Activated CD8-positive, alpha-beta memory T cell treated with anti-CD3 and anti-CD28 coated beads for 1 hour (primary cell): Measurements from ENCODE around the gene MEGF9.

Experiments used
- DNase-seq, 2 donors: peaks; one replicate each; pipeline ENCODE4 v3.0.0-alpha.2; 2020; ENCODE audit warnings: low read depth in 1 of 2; ENCODE audit errors: extremely low read depth in 1 of 2

The MEGF9 gene

DNA sequence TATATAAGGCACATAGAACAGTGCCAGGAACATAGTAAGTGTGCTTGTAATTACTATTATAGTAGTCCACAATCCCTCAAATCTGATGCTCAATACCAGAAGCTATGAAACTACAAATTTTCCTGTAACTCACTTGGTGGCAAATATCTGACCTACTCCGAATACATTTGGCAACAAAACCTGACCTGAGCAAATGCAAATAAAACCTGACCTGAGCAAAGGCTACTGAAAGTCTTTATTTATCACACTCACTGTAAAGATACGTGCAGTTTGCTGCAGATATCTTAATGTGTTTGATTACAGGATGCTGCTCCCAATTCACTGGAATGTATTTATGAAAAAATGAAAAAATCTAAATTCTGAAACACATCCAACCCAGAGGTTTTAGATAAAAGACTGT, 7.1 kb downstream of the MEGF9 start:
- DNase-seq, result no peak

DNA sequence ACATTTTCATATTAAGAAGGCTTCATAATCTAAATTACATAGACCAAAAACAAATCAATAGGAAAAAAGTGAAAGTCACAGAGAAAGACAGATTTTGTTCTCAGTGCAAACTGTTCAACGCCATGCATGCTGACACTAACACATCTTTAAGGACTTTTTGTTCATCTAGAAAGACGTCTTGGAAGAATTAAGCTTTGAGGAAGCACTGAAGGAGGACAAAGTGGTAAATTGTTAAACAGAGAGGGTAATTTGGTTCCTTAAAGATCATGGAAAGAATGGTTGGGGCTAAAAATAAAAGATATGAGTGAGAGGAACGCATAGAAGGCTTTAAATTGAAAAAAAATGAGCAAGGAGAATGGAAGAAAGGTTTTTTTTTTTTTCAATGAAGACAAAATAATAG, 9.1 kb downstream of the MEGF9 start:
- no peak for DNase-seq

DNA sequence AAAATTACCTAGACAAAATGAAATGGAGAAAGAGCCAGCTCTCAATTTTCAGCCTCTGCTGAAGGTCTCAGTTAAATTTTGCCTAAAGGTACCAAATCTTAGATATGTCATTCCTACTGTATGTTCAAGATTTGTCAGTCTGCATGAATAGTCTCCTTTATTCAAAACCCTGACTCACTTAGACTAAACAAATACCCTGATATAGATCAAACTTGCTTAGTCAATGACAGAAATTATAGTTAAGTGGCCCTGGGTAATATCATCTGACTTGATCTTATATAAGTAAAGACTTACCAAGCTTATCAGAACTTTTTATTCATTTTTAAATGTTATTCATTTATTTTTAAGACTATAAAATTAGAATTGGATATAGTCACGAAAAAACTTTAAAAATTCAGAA, 12.2 kb downstream of the MEGF9 start:
- no peak for DNase-seq

DNA sequence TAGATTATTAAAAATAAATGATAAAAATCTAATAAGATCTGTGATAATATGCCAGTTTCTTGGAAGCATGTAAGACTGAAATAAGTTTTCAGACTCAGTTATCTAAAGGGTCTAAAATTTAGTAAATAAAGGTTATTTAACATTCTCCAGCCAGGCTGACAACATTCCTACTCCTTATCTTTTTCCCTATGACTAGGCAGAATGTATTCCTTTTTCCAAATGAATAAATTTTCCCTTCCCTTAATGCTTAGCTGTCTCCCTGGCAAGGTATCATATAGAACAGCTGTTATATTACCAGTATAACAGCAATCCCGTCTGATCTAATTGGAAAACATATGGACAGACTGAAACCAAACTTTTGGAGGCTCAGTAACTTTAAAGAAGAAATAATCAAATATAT, 13.0 kb downstream of the MEGF9 start:
- no peak for DNase-seq

DNA sequence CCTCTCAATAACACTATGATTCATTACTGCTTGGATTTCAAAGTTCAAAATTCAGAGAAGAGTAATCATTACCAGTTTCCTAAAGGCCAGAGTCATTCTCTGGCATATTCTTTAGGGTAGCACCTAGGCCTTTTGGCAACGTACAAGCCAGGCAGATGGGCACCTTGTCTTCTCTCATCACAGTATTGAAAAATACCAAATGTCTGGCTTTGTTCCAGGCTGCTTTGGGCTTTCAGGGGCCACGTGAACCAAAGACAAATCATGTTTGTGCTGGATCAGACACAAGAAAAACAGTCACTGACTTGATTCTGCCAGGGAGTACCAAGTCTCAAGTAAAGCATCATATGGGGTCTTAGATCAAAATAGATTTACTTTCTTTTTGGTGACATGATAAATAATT, 15.5 kb downstream of the MEGF9 start:
- DNase-seq, result no peak

DNA sequence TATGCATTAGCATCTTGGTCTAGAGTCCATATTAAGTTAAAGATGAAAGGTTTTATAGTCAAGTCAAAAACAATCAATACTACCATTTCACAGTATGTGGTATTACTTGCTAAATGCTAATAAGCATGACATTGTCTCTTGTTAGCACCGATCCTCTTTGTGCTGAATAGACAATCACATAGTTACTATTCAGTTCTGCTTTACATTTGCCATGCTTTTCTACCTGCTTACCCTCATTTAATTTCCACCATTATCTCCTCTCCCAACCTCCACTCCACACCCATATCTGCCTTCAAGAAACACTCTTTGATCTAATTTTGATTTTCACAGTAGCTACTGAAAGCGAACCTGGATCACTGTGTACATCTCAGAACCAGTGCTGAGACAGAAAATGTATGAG, 16.8 kb downstream of the MEGF9 start:
- DNase-seq, result no peak

DNA sequence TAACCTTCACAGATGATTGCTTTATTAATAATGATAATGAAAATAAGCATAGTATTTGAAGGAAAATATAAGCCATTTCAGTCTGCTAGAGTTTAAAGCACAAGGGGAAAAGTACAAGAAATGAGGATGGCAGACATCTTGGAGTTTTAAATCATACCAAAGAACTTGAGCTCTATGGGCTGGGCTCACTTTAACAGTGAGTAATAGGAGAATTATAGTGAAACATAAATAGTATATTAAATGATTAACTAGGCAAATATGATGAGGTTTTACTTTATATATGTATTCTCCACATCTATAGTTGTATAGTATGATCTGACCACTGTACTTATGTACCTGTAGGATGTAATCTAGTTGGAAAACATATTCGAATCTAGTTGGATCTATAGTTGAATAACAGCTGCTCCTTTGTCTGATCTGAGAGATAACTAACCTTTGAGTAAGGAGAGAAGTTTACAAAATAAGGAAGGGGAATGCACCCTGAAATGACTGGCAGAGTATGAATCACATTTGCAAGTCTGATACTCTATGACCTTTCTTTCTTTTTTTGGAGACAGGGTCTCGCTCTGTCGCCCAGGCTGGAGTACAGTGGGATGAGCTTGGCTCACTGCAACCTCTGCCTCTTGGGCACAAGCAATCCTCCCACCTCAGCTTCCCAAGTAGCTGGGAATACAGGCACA, 17.6 kb downstream of the MEGF9 start:
- DNase-seq, result no peak

DNA sequence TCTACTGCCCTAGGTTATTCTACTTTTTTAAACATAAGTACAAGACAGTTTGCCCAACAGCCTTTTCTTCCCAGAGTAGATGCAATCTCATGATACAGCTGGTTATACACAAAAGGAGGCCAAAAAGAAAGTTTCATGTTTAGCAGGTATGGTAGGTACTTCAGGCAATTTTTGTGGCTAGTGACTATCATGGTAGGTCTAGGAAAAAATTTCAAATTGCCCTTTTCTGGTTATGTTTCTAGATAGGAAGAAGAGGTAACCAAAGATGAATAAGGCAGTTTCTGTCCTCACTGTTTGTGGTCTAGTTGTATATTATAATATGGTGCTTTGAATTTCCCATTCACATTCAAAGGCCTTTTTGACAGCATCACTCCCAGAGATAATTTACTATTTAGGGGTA, 19.7 kb downstream of the MEGF9 start:
- no peak for DNase-seq

DNA sequence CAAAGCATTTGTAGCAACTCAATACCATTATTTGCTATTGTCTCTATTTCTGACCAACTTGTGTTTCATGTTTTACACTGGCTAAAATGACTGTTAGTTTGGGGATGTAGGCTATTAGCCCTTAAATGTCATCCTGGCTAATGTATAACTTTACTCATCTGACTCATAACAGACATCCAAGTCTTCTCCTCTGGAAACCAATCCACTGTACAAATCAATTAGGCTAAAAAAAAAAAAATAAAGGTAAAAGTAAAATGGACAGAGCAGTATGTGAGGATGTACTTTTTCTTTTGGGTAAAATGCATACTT, 20.6 kb downstream of the MEGF9 start:
- no peak for DNase-seq

DNA sequence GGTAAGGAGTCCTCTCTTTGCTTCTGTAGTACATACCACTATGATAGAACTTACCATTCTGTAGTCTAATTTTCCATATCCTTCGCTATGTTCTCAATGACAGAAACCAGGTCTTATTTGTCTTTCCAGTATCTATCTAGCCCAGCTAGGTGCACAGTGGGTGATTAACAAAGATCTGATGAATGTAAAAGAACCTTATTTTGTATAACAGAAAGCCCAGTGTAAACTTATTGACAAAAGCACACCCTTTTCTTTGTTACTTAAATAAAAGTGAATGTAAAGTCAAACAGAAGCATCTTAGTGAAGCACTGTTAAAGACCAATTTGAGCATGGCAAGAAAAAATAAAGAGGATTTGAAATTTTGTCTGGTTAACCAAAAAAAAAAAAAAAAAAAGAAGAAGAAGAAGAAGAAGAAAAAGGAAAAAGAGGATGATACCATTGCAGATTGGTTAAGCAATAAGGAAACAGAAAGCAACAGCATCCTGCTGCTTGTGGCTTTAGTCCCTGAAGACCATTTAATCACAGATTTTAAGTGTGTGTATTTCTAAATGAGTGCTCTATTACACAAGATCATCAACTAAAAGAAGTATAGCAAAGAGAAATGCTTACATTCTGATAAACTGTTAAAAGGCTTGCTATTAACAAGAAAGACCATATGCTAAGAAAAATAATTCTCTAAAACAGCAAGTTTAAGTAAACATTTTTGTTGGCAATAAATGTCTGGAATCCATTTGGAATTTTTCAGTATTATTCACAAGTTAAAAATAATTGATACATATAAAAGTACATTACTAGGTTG, 21.2 kb downstream of the MEGF9 start:
- DNase-seq, result no peak

DNA sequence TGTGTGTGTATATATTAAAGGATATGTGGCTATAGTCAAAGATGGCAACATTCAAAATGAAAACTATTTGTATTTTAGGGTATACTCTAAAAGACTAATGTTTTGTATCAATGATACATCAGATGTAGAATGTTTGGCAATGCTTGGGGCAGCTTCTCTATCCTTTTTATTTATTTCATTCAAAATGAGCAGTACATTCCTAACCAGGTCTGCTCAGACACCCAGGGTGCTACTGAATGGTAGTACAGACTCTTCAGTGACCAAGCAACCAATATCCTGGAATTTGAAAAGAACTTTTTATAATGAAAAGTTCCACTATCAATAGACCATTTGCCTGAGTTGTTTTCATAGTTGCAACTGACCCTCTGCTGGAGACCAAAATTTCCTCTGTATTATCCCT, 23.9 kb downstream of the MEGF9 start:
- DNase-seq, result no peak

DNA sequence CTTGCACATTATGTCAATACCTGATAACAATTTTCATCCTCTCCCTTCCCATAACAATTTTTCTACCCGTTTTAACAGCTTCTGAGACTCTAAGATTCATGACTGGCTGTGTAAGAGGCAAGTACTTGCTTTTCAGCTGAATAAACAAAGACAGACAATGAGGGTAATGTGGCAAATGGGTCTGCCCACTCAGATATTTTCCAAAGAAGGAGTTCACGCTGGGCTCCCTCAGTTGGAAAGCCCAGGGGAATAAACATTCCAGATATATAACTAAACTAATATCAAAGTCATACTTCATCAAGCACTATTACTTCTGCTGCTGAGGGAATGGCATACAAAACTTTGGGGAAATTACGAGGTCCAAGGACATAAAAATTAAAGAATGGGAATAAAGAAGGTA, 24.4 kb downstream of the MEGF9 start:
- no peak for DNase-seq

DNA sequence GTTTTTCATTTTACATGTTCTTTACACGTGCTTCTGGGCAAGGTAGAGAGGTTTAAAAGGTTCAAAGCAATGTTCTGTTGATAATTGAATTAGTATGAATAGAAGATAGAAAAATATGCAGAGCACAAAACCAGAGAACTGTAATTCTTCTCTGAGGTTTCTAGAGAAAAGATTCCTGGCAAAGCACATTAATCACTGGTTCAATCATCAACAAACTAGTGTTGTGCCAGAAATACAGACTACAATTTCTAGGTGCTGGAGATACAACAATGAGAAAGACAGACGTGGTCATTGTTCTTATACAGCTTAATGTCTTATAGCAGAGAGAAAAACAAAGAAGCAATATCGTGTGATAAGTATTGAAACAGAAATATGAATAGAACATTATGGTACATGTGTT, 25.5 kb downstream of the MEGF9 start:
- DNase-seq, result no peak

DNA sequence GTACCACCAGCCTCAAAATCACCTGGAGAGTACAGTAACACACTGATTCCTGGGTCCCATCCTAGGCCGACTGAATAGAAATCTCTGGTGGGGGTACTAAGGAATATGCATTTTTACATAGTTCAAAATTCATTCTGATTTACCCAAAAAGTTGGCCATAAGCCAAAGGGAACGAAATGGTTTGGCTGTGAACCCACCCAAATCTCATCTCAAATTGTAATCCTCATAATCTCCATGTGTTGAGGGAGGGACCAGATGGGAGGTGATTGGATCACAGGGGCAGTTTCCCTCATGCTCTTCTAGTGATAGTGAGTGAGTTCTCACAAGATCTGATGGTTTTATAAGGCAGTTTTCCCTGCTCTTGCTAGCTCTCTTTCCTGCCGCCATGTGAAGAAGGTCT, 31.1 kb downstream of the MEGF9 start:
- no peak for DNase-seq

DNA sequence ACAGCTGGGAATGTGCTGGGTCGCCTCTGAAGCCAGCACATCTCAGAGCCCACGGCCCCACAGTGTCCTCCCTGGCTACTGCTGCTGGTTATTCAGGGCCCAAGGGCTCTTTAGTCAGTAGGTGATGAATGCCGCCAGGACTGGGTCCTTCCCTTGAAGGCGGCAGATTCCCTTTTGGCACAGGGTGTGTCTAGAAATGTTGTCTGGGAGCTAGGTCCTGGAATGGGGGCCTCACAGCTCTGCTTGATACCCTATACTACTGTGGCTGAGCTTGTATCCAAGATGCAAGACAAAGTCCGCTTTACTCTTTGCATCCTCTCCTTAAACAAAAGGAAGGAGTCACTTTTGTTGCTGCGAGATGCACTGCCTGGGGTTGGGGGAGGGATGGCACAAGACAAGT, 33.1 kb downstream of the MEGF9 start:
- no peak for DNase-seq

DNA sequence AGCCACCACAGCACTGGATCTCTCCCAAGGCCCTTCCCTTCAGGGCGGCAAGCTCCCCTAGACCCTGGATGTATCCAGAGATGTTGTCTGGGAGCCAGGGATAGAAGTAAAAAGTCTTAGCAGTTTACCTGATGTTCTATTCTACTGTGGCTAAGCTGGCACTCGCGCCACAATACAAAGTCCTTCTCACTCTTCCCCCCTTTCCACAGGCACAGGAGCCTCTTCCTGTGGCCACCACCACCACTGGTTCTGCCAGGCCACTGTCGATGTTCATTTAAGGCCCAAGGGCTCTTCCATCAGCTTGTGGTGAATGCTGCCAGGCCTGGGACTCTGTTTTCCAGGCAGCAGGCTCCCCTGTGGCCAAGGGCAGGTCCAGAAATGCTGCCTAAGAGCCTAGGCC, 33.7 kb downstream of the MEGF9 start:
- DNase-seq, result no peak

DNA sequence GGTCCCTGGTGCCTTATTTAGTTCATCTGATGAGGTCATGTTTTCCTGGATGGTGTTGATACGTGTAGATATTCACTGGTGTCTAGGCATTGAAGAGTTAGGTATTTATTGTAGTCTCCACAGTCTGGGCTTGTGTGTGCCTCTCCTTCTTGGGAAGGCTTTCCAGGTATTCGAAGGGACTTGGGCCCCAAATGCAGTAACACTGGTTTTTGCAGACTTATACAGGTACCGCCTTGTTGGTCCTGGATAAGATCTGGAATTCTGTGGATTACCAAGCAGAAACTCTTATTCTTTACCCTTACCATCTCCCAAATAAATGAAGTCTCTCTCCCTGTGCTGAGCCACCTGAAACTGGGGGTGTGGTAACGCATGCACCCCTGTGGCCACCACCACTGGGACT, 34.1 kb downstream of the MEGF9 start:
- DNase-seq, result no peak

DNA sequence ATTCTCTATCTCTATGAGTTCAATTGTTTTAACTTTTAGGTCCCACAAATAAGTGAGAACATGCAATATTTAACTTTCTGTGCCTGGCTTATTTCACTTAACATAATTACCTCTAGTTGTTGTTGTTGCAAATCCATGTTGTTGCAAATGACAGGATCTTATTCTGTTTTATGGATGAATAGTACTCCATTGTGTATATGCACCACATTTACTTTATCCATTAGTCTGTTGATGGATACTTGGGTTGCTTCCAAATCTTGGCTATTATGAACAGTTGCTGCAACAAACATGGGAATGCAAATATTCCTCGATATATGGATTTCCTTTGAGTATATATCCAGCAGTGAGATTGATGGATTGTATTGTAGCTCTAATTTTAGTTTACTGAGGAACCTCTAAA, 36.3 kb downstream of the MEGF9 start:
- DNase-seq, result no peak

DNA sequence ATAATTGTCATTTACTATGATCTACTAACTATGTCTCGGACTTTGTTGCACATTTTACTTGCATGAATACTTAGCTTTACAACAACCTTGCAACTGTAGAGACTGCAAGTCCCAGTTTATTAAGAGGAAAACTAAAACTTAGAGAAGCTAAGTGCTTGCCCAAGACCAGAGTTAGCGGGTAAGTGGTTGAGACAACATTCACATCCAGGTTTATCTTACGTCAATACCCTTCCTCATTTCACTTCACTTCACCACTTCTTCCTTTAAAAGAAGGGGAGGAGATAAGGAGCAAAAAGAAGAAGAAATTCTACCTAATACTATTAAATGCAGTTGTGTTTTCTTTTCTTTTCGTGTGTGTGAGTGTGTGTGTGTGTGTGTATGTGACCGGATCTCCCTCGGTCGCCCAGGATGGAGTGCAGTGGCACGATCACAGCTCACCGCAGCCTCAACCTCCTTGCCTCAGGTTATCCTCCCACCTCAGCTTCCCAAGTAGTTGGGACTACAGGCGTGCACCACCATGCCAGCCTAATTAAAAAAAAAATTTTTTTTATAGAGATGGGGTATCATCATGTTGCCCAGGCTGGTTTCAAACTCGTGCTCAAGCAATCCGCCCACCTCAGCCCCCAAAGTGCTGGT, 37.4 kb downstream of the MEGF9 start:
- DNase-seq, result no peak

DNA sequence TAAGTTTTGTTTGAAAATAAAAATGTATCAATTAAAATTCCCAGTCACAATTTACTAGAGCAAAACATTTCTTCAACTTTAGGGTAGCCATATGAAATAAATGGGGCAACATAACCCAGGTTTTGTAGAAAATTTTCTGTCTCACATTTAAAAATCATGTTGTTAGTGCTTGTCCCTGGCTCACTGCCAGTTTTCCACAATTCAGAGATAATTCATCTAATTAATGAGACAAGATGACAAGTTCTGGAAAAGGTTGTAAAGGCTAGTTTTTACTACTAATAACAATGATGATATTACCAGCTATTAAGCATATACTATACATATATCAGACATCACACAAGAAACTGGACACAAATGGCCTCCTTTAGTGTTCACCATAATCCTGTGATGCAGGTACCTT, 45.9 kb downstream of the MEGF9 start:
- DNase-seq, result no peak

DNA sequence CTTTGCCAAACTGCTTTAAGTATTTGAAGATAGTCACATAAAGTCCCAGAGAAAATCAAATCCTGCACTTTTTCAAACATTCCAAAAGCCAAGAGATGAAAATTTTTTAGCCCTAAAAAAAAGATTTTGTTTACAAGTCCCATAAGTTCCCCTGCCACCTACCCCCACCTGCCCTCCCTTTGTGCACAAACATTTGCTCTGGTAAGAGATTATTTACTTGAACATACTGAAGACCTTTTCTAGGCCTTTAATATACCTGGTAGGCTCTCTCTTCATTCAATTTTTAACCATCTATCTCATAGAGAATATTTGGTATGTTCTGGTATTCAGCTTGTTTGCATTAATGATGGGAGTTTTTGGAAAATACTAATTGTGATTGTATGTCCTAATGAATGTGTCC, 50.3 kb downstream of the MEGF9 start:
- no peak for DNase-seq

DNA sequence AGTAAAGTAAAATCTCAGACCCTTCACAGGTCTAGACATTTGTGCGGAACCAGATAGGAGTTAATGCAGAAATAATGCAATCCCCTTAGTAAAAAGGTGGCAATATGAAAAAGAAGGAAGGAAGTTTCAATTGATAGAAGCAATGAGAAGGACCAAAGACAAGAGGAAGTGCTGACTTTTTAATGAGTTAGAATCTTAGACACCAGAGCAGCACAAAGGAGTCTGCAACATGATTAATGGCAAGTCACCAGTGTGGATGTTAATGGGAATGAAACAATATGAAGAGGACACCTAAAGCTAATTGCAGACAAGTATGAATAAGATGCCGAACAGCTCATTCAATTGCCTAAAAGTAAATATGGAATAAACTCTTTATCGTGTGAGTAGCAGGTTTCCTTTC, 50.9 kb downstream of the MEGF9 start:
- no peak for DNase-seq
